ENCODE measurements around the gene IRX4. TPM values are rescaled to one million over a fixed set of nuclear protein-coding genes. Genes with fewer than 3 reads are reported as not detected.

Gene IRX4
- total and polyA plus RNA-seq, 2 donors = 0.07 TPM; not detected in 1

Other genes with a start within 250 kb of the IRX4 start
- 74.1 TPM for gene MRPL36, start 83.1 kb downstream of the IRX4 start, total RNA-seq
- gene MRPL36, start 83.1 kb downstream of the IRX4 start, polyA plus RNA-seq = 73.0 TPM
- gene NDUFS6, start 81.5 kb downstream of the IRX4 start, total RNA-seq = 42.8 TPM
- gene NDUFS6, start 81.5 kb downstream of the IRX4 start, polyA plus RNA-seq = 55.0 TPM